HG02588 (cell line): ENCODE data around the gene C11orf87.

Experiments
- ATAC-seq: cut with Tn5 transposase; IDR thresholded peaks from one replicate; pipeline ENCODE4 v1.9.1; 2021; ENCODE audit warnings: mild to moderate bottlenecking, moderate library complexity; ENCODE audit not compliant: unreplicated experiment

The C11orf87 gene

GRCh38 chr11:109439684-109440083 is 17.7 kb downstream of the C11orf87 start:
- ATAC-seq = no peak

- ATAC-seq = no peak
These were observed 21.1 kb downstream of the C11orf87 start for GRCh38 chr11:109443052-109443451.

- ATAC-seq = no peak
These were observed 32.9 kb downstream of the C11orf87 start for GRCh38 chr11:109454857-109455256.
